HepG2 (cell line): ENCODE measurements around the gene ZMIZ1. TPM values are rescaled to one million over a fixed set of nuclear protein-coding genes. Genes with fewer than 3 reads are reported as not detected.
A peak's percentile ranks its signal among the peaks of the same experiment; 100 is the strongest.

ENCODE experiments used
- ADNP ChIP-seq: sonication (generic); formaldehyde crosslinking; IDR thresholded peaks from 2 replicates; pipeline ENCODE4 v1.4.0; 2020; ENCODE audit warnings: missing genetic modification reagents
- GFI1 ChIP-seq: sonication (generic); formaldehyde crosslinking; IDR thresholded peaks from 2 replicates; pipeline ENCODE4 v1.5.0; 2020; ENCODE audit warnings: missing genetic modification reagents, mild to moderate bottlenecking, borderline replicate concordance
- HNF4A ChIP-seq: sonication (generic); formaldehyde crosslinking; IDR thresholded peaks from 2 replicates; pipeline ENCODE4 v1.4.0; 2020; ENCODE audit warnings: missing genetic modification reagents
- POLR2AphosphoS5 ChIP-seq: IDR thresholded peaks from 2 replicates; pipeline ENCODE4 v1.6.1; 2012; ENCODE audit warnings: low read depth, low read length
- REPIN1 ChIP-seq: sonication (generic); formaldehyde crosslinking; IDR thresholded peaks from 2 replicates; pipeline ENCODE4 v1.8.0; 2022; ENCODE audit warnings: missing genetic modification reagents, low read depth, mild to moderate bottlenecking, borderline replicate concordance
- RORA ChIP-seq: sonication (generic); formaldehyde crosslinking; IDR thresholded peaks from 2 replicates; pipeline ENCODE4 v1.5.0; 2020; ENCODE audit warnings: mild to moderate bottlenecking, missing genetic modification reagents, moderate library complexity
- SMC3 ChIP-seq: IDR thresholded peaks from 2 replicates; pipeline ENCODE4 v1.6.1; 2011; ENCODE audit warnings: low read length, improper control_type of control experiment
- SOX6 ChIP-seq, 2 experiments: fragments of 450-650 bp in 1 of 2; sonication (generic) in 1 of 2; formaldehyde crosslinking in 1 of 2; IDR thresholded peaks; 2 replicates each; pipeline versions ENCODE4 v1.4.0 to v1.6.1; 2017 to 2020; ENCODE audit warnings: antibody characterized with exemption in 1 of 2, mild to moderate bottlenecking in 1 of 2, missing genetic modification reagents in 1 of 2
- TARDBP ChIP-seq: sonication (generic); formaldehyde crosslinking; IDR thresholded peaks from 2 replicates; pipeline ENCODE4 v1.8.0; 2022; ENCODE audit warnings: mild to moderate bottlenecking, missing genetic modification reagents
- ZNF781 ChIP-seq: sonication (generic); formaldehyde crosslinking; IDR thresholded peaks from 2 replicates; pipeline ENCODE4 v1.5.1; 2020; ENCODE audit warnings: borderline replicate concordance, mild to moderate bottlenecking, missing genetic modification reagents; ENCODE audit errors: not compliant biosample characterization
- polyA plus RNA-seq, 8 experiments: library from polyadenylated mRNA; depleted of rRNA in 3 of 8; stranded (reverse) in 7 of 8; unstranded in 1 of 8; fragments of >200 nt; fragmentation: Illumina TruSeq in 4 of 8; extraction: Trizol in 4 of 8; gene quantifications; 2 replicates each; pipeline versions ENCODE4 v1.2.1 to v1.2.3, GENCODE V29; 2011 to 2016; ENCODE audit warnings: low read depth in 4 of 8, missing spikeins in 1 of 8, mixed read lengths in 1 of 8; ENCODE audit not compliant: insufficient read depth in 1 of 8
- total RNA-seq, 5 experiments: library from RNA; depleted of rRNA; stranded (reverse); fragments of >200 nt; fragmentation: Illumina TruSeq; extraction: Trizol; gene quantifications; 2 replicates each; pipeline ENCODE4 v1.2.3, GENCODE V29; 2016; ENCODE audit warnings: low read depth in 1 of 5
- TF ChIP-seq, protein P1 (sequence below): IDR thresholded peaks from 2 replicates; pipeline ENCODE4 v1.6.1; 2012; ENCODE audit warnings: low read length, improper control_type of control experiment
- TF ChIP-seq, protein P2 (sequence below): IDR thresholded peaks from 2 replicates; pipeline ENCODE4 v1.6.1; 2016; ENCODE audit warnings: low read depth, borderline replicate concordance
- TF ChIP-seq, protein P3 (sequence below): sonication (generic); formaldehyde crosslinking; IDR thresholded peaks from 2 replicates; pipeline ENCODE4 v1.5.0; 2020; ENCODE audit warnings: missing genetic modification reagents
- TF ChIP-seq, protein P4 (sequence below): sonication (generic); formaldehyde crosslinking; IDR thresholded peaks from 2 replicates; pipeline ENCODE4 v1.5.1; 2020; ENCODE audit warnings: missing genetic modification reagents, mild to moderate bottlenecking, borderline replicate concordance
- TF ChIP-seq, protein P5 (sequence below): sonication (generic); formaldehyde crosslinking; IDR thresholded peaks from 2 replicates; pipeline ENCODE4 v1.8.0; 2022; ENCODE audit warnings: mild to moderate bottlenecking, missing genetic modification reagents, borderline replicate concordance
- TF ChIP-seq, protein P6 (sequence below): sonication (generic); formaldehyde crosslinking; IDR thresholded peaks from 2 replicates; pipeline ENCODE4 v1.5.0; 2020; ENCODE audit warnings: mild to moderate bottlenecking, missing genetic modification reagents

Gene ZMIZ1
- total and polyA plus RNA-seq, 2 of the 13 experiments (the other 11 are each of a cell fraction or from before 2014, with no cell fraction given): 5.3 to 10.2 TPM

DNA sequence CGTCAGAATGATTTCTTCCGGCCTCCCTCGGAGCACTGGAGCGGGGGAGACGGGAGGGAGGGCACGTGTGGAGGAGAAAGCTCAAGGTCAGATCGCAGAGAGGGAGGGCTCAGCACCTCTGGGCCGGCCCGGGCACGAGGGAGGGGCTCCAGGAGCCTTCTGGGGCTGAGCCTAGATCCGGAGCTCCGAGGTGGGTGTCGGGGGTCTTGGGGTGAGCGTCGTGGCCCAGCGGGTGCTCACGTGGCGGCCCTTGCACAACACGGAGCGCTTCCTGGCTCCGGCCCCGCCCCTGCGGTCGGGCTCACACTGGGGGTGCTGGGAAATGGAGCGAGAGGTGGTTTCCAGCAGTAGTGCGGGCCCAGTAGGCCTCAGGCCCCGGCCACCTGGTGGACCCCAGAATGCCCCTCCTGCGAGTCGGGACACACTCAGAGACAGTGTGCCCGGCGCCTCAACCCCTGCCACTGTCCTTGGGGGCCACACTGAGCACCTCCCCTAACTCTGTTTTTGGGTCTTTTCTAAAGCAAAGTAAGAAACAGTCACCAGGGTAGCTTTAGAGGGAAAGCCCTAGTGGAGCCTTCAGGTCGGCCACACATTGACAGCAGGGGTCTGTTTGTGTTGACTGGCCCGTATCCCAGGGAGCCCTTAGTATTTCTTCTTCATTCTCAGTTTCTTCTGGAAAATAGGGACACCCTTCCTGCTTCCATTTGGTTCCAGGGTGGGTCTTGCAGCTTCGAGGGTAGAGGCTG is 279.3 kb downstream of the ZMIZ1 start (continued):
- TF ChIP-seq, protein P1, sequence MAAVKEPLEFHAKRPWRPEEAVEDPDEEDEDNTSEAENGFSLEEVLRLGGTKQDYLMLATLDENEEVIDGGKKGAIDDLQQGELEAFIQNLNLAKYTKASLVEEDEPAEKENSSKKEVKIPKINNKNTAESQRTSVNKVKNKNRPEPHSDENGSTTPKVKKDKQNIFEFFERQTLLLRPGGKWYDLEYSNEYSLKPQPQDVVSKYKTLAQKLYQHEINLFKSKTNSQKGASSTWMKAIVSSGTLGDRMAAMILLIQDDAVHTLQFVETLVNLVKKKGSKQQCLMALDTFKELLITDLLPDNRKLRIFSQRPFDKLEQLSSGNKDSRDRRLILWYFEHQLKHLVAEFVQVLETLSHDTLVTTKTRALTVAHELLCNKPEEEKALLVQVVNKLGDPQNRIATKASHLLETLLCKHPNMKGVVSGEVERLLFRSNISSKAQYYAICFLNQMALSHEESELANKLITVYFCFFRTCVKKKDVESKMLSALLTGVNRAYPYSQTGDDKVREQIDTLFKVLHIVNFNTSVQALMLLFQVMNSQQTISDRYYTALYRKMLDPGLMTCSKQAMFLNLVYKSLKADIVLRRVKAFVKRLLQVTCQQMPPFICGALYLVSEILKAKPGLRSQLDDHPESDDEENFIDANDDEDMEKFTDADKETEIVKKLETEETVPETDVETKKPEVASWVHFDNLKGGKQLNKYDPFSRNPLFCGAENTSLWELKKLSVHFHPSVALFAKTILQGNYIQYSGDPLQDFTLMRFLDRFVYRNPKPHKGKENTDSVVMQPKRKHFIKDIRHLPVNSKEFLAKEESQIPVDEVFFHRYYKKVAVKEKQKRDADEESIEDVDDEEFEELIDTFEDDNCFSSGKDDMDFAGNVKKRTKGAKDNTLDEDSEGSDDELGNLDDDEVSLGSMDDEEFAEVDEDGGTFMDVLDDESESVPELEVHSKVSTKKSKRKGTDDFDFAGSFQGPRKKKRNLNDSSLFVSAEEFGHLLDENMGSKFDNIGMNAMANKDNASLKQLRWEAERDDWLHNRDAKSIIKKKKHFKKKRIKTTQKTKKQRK: no peak
- TF ChIP-seq, protein P2, sequence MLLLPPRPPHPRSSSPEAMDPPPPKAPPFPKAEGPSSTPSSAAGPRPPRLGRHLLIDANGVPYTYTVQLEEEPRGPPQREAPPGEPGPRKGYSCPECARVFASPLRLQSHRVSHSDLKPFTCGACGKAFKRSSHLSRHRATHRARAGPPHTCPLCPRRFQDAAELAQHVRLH (CRISPR knock-in tag): peak; percentile 88; the same call in 1 of the 2 replicates
- TF ChIP-seq POLR2AphosphoS5 (no peak), REPIN1 (no peak), HNF4A (CRISPR knock-in tag) (peak; percentile 69), SMC3 (no peak), SOX6 (IDR thresholded peaks at IDR 0.05) (no peak), SOX6 (CRISPR knock-in tag; IDR thresholded peaks at IDR 0.05) (peak; percentile 59; the same call in 1 of the 2 replicates), RORA (no peak), ADNP (CRISPR knock-in tag) (no peak), ZNF781 (CRISPR knock-in tag) (peak; percentile 82), GFI1 (no peak; the same call in 1 of the 2 replicates), TARDBP (CRISPR knock-in tag) (no peak; the same call in 1 of the 2 replicates)
- TF ChIP-seq, protein P3, sequence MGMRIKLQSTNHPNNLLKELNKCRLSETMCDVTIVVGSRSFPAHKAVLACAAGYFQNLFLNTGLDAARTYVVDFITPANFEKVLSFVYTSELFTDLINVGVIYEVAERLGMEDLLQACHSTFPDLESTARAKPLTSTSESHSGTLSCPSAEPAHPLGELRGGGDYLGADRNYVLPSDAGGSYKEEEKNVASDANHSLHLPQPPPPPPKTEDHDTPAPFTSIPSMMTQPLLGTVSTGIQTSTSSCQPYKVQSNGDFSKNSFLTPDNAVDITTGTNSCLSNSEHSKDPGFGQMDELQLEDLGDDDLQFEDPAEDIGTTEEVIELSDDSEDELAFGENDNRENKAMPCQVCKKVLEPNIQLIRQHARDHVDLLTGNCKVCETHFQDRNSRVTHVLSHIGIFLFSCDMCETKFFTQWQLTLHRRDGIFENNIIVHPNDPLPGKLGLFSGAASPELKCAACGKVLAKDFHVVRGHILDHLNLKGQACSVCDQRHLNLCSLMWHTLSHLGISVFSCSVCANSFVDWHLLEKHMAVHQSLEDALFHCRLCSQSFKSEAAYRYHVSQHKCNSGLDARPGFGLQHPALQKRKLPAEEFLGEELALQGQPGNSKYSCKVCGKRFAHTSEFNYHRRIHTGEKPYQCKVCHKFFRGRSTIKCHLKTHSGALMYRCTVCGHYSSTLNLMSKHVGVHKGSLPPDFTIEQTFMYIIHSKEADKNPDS (CRISPR knock-in tag): peak; percentile 40; the same call in 1 of the 2 replicates
- TF ChIP-seq, protein P4, sequence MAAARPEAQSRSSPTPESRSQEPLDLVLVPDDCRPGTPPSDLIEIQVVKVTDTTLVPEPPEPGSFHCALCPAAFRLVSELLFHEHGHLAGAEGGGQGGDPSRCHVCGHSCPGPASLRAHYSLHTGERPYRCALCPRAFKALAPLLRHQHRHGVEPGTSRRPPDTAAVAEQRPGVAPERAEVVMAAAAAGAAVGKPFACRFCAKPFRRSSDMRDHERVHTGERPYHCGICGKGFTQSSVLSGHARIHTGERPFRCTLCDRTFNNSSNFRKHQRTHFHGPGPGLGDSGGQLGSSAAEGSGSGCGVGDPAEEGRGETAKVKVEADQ: no peak
- TF ChIP-seq, protein P5, sequence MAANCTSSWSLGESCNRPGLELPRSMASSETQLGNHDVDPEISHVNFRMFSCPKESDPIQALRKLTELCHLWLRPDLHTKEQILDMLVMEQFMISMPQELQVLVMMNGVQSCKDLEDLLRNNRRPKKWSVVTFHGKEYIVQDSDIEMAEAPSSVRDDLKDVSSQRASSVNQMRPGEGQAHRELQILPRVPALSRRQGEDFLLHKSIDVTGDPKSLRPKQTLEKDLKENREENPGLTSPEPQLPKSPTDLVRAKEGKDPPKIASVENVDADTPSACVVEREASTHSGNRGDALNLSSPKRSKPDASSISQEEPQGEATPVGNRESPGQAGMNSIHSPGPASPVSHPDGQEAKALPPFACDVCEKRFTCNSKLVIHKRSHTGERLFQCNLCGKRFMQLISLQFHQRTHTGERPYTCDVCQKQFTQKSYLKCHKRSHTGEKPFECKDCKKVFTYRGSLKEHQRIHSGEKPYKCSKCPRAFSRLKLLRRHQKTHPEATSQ (CRISPR knock-in tag): no peak
- TF ChIP-seq, protein P6, sequence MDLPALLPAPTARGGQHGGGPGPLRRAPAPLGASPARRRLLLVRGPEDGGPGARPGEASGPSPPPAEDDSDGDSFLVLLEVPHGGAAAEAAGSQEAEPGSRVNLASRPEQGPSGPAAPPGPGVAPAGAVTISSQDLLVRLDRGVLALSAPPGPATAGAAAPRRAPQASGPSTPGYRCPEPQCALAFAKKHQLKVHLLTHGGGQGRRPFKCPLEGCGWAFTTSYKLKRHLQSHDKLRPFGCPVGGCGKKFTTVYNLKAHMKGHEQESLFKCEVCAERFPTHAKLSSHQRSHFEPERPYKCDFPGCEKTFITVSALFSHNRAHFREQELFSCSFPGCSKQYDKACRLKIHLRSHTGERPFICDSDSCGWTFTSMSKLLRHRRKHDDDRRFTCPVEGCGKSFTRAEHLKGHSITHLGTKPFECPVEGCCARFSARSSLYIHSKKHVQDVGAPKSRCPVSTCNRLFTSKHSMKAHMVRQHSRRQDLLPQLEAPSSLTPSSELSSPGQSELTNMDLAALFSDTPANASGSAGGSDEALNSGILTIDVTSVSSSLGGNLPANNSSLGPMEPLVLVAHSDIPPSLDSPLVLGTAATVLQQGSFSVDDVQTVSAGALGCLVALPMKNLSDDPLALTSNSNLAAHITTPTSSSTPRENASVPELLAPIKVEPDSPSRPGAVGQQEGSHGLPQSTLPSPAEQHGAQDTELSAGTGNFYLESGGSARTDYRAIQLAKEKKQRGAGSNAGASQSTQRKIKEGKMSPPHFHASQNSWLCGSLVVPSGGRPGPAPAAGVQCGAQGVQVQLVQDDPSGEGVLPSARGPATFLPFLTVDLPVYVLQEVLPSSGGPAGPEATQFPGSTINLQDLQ: no peak
